Fibroblast of mammary gland (primary cell): ENCODE measurements around the gene CORO7.
A peak's percentile ranks its signal among the peaks of the same experiment; 100 is the strongest.

Experiments
- DNase-seq: peaks from one replicate; pipeline ENCODE4 v3.0.0-alpha.2; 2010; ENCODE audit warnings: low read depth
- H3K4me3 ChIP-seq: 2 replicates; pipeline ENCODE4 v1.5.1; 2011; ENCODE audit warnings: low read depth, mild to moderate bottlenecking, low read length, moderate library complexity; ENCODE audit not compliant: control insufficient read depth
- CTCF ChIP-seq: conservative IDR thresholded peaks from 2 replicates; pipeline ENCODE4 v1.5.1; 2011; ENCODE audit warnings: low read depth, low read length, inconsistent platforms; ENCODE audit not compliant: control insufficient read depth, insufficient read depth

Gene CORO7

DNA sequence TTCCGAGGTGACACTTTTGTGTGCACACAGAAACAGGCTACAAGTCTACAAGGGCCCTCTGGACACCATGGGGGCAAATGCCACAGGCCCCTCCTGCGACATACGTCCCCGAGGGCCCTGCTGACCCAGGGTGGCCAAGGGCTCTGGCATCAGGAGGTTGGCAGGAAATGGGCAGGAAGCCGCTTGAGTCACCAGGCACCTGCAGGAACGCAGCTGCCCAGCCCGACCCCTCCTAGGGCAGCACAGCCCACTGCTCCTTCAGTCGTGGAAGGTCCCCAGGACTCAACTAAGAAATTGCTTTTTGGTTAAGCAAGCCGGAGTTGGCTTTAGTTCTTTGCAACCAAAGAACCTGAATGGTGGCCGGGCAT is 8.1 kb downstream of the CORO7 start:
- no peak for DNase-seq
- no peak overlapping the region for H3K4me3 ChIP-seq
- no peak for TF ChIP-seq CTCF

- no peak for TF ChIP-seq CTCF
- H3K4me3 ChIP-seq = no peak overlapping the region
- DNase-seq = peak; percentile 73
These were observed 8.7 kb downstream of the CORO7 start for GRCh38 chr16:4407543-4408322.

DNA sequence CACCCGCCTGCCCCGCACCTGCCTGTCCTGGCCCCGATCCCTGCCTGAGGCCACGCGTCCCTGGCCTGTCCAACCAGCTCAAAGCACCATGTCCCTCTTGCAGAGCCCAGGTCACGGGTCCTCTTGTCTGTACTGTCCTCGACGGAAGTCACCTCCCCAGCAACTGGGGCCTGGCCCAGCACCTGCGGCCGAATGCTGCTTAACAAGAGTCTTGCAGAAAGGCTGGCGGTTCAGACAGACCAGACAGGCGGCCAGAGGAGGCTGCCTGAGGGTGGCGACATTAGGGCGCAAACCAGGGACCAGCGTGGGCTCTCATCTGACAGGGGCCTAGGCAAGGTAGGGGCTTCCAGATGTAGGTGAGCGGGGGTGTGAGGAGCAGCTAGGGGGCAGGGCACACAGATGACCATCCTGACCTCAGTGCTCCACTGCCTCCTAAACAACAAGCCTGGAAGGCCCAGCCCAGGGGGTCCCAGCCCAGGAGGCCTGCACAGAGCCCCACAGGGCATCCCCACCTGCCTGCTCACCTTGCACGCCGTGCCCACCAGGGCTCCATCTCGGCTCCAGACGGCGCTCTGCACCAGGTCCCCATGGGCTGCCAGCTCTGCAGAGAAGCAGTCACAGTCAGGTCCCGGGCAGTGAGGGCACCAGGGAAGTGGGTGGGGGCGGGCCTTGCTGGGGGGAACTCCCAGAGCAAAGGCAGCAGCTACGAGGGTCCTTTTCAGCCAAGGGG is 11.3 kb downstream of the CORO7 start:
- DNase-seq = no peak
- H3K4me3 ChIP-seq = no peak overlapping the region
- TF ChIP-seq CTCF = no peak

DNA sequence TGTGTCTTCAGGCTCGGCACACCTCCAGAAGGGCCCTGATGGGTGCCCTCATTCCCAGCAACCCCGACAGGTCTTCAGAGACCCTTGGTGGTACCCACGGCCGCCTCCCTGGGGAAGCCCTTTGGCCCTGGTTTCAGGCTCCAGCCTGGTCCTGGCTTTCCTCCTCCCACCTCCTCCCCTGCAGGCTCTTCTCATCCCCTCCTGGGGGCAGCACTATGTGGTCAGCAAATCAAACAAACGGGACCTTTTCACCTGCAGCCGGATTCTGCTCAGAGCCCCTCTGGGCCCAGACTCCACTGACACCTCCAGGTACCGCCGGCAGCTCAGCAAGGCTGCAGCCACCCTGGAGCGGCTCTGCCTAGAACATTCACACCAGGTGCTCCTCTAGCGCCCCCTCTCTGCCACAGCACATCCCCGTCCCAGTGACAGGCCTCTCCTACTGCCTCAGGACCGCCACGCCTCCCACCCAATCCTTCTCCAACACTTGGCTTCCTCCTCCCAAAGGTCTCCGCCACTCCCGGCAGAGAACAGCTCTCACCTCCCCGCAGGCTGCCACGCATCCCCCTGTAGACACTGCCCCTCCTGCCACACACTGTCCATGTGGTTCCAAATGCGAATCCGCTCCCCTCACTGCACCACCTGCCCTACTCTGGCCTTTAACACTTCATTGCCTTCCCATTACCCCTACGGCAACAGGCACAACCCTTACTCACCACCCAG is 12.0 kb downstream of the CORO7 start:
- H3K4me3 ChIP-seq = no peak overlapping the region
- peak; percentile 68 for TF ChIP-seq CTCF
- peak; percentile 48 for DNase-seq

GRCh38 chr16:4403133-4403949 is 13.1 kb downstream of the CORO7 start:
- no peak overlapping the region for H3K4me3 ChIP-seq
- TF ChIP-seq CTCF = no peak
- no peak for DNase-seq
